Fibroblast of pulmonary artery (primary cell): ENCODE results near the gene HAP1.

Source experiments
- DNase-seq: peaks from one replicate; pipeline ENCODE4 v3.0.0-alpha.2; 2010; ENCODE audit warnings: low read depth
- H3K4me3 ChIP-seq: replicated peaks from 2 replicates; pipeline ENCODE4 v1.5.1; 2011; ENCODE audit warnings: low read depth, mild to moderate bottlenecking, control low read depth, low read length, moderate library complexity
- TF ChIP-seq, protein P1 (sequence below): IDR thresholded peaks from 2 replicates; pipeline ENCODE4 v1.5.1; 2011; ENCODE audit warnings: mild to moderate bottlenecking, control low read depth, low read length, inconsistent platforms; ENCODE audit errors: missing control alignments

HAP1 gene

DNA sequence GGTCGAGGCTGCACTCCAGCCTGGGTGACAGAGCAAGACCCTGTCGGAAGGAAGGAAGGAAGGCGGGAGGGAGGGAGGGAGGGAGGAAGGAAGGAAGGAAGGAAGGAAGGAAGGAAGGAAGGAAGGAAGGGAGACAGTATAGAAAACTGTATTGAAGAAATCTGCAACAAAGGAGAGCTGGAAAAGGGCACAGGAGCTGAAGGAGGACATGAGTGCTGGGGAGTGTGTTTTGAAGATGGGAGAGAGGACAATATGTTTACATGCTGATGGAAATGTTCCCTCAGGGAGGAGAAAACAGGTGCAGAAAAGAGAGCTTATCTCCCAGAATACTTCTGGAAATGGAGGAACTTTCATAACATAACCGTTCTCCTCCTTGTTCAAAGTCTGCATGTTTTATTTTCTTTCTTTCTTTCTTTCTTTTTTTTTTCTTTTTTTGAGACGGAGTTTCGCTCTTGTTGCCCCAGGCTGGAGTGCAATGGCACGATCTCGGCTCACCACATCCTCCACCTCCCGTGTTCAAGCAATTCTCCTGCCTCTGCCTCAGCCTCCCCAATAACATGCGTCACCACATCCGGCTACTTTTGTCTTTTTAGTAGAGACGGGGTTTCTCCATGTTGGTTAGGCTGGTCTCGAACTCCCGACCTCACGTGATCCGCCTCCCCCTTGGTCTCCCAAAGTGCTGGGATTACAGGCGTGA lies 2.7 kb upstream of the HAP1 start:
- TF ChIP-seq, protein P1, sequence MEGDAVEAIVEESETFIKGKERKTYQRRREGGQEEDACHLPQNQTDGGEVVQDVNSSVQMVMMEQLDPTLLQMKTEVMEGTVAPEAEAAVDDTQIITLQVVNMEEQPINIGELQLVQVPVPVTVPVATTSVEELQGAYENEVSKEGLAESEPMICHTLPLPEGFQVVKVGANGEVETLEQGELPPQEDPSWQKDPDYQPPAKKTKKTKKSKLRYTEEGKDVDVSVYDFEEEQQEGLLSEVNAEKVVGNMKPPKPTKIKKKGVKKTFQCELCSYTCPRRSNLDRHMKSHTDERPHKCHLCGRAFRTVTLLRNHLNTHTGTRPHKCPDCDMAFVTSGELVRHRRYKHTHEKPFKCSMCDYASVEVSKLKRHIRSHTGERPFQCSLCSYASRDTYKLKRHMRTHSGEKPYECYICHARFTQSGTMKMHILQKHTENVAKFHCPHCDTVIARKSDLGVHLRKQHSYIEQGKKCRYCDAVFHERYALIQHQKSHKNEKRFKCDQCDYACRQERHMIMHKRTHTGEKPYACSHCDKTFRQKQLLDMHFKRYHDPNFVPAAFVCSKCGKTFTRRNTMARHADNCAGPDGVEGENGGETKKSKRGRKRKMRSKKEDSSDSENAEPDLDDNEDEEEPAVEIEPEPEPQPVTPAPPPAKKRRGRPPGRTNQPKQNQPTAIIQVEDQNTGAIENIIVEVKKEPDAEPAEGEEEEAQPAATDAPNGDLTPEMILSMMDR, result no peak
- H3K4me3 ChIP-seq, result no peak overlapping the region
- DNase-seq, result no peak

DNA sequence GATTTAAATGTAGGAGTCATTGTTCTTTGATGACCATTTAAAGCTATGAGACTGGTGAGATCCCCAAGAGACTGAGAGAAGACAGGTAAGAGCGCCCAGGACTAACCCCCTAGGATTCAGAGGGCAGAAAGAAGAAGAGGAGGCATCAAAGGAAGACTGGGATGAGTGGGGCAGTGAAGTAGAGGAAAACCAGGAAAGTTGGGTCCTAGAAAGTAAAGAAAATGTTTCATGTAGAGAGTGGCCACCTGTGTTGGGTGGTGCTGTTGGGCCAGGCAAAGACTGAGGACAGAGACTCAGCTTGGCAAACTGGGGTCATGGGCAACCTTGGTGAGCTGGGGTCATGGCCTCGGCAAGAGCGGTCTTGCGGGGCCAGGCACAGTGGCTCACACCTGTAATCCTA lies 1.3 kb upstream of the HAP1 start:
- TF ChIP-seq, protein P1, result no peak
- DNase-seq, result no peak
- no peak overlapping the region for H3K4me3 ChIP-seq

DNA sequence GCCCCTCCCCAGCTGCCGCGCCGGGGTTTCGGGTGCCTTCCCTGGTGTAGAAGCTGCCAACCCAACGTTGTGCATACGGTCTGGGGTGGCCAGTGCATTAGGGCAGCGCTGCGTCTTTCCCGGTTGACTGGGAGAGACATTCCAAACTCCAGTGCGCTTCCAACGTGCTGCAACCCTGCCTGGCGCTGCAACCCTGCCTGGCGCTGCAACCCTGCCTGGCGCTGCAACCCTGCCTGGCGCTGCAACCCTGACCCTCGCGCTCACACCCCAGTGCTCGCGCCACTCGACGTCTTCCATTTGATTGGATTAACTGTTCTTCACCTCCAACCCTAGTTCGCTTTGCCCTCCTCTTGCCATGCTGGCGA lies 488 bp upstream of the HAP1 start:
- no peak for DNase-seq
- H3K4me3 ChIP-seq, result peak overlapping the region; percentile 42
- TF ChIP-seq, protein P1, result no peak

DNA sequence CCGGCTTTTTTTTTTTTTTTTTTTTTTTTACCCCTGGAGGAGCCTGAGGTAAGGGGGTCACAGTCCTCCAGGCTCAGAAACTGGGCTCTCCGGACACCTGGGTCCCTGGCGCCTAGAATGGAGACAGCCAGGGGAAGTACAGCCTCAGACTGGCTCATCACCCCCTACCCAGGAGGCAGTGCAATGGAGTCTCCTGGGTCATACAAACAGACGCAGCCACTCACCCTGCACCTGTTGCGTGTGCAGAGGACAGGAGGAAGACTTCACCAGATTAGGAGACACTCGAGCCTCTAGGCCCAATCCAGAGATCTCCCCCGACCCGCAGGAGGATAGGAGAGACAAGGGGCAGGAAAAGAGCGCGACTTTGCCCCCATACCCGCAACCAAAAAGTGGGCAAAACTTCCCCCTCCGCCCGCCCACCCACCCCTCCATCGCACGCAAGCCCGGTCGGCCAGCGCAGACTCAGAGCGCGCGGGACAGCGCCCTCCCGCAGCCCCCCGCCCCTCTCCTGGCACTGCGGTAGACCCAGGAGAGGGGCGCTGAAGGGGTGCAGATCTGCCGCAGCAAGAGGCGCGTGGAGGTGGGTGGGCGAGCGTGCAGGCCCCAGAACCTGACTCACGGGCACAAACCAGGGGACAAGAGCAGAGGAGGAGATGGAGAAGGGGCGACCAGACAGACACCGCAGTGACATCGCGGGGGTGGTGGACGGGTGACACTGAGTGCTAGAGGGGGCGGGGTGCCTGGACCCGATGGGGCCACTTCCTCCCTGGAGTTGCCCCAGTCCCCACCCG lies 900 bp downstream of the HAP1 start:
- H3K4me3 ChIP-seq, result no peak overlapping the region
- TF ChIP-seq, protein P1, result no peak
- no peak for DNase-seq

DNA sequence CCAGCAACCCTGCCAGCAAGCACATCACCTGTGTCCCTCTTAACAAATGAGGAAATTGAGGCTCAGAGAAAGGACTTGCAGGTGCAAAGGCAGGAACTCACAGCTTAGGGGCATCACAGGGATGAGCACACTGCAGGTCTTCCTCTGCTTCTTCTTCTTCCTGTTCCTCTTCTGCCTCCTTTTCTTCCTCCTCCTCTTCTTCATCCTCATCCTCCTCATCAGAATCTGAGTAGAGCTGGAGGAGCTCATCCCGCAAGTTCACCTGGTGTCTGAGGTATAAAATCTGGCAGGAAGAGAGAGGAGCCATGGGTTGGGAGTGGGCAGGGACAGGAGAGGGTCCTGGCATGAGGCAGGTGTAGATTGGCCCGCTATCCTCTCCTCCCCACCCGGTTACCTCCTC lies 2.6 kb downstream of the HAP1 start:
- TF ChIP-seq, protein P1, result no peak
- no peak overlapping the region for H3K4me3 ChIP-seq
- no peak for DNase-seq

DNA sequence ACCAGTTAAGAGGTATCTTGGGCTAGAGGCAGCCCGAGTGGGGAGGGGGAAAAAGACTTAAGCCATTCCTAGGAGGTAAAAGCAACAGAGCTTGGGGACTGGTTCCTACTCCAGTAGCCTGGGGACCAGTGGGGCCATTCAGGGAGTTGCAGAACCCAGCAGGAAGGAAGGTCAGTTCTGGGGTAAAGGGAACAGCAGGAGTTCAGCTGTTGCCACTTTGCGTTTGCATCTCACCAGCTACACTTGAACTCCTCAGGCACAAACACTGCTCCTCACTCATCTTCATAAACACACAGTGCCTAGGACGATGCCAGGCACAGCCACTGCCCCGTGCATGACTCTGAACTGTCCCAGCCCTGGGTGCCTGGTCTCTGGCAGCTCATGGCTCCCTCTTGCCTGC lies 4.0 kb downstream of the HAP1 start:
- TF ChIP-seq, protein P1, result no peak
- no peak for DNase-seq
- H3K4me3 ChIP-seq, result no peak overlapping the region
